Liver (tissue), 9 donors: ENCODE measurements around the gene ETF1. TPM values are rescaled to one million over a fixed set of nuclear protein-coding genes. Genes with fewer than 3 reads are reported as not detected.

Experiments
- DNase-seq: peaks from one replicate; pipeline ENCODE4 v3.0.0-alpha.2; 2017; ENCODE audit warnings: low spot score
- H3K27ac ChIP-seq, 2 donors: one replicate each; pipeline ENCODE4 v1.7.0; 2013; ENCODE audit warnings: inconsistent platforms in 2 of 2, low read length in 2 of 2, control low read depth in 1 of 2, low read depth in 1 of 2, mild to moderate bottlenecking in 1 of 2
- H3K27me3 ChIP-seq, 4 donors: one replicate each; pipeline versions ENCODE4 v1.6.1 to v1.7.0; 2013; ENCODE audit warnings: low read length in 3 of 4, inconsistent platforms in 1 of 4, mild to moderate bottlenecking in 1 of 4, moderate library complexity in 1 of 4; ENCODE audit not compliant: control insufficient read depth in 4 of 4, insufficient read depth in 4 of 4
- H3K36me3 ChIP-seq, 4 donors: one replicate each; pipeline versions ENCODE4 v1.6.1 to v1.7.0; 2013; ENCODE audit warnings: low read length in 3 of 4, mild to moderate bottlenecking in 3 of 4, low read depth in 1 of 4, moderate library complexity in 1 of 4; ENCODE audit not compliant: control insufficient read depth in 4 of 4, insufficient read depth in 3 of 4
- H3K4me1 ChIP-seq, 4 donors: one replicate each; pipeline versions ENCODE4 v1.6.1 to v1.7.0; 2013; ENCODE audit warnings: low read length in 3 of 4, mild to moderate bottlenecking in 3 of 4, moderate library complexity in 1 of 4; ENCODE audit not compliant: control insufficient read depth in 4 of 4, insufficient read depth in 4 of 4
- H3K4me3 ChIP-seq, 3 donors: one replicate each; pipeline versions ENCODE4 v1.6.1 to v1.7.0; 2013; ENCODE audit warnings: low read length in 3 of 3, control low read depth in 1 of 3, low read depth in 1 of 3, mild to moderate bottlenecking in 1 of 3
- H3K9ac ChIP-seq, 2 donors: one replicate each; pipeline ENCODE4 v1.7.0; 2013; ENCODE audit warnings: low read length in 2 of 2, mild to moderate bottlenecking in 2 of 2, moderate library complexity in 2 of 2, control low read depth in 1 of 2, low read depth in 1 of 2
- H3K9me3 ChIP-seq, 4 donors: one replicate each; pipeline versions ENCODE4 v1.6.1 to v1.7.0; 2013; ENCODE audit warnings: low read length in 3 of 4; ENCODE audit not compliant: control insufficient read depth in 4 of 4
- CTCF ChIP-seq: fragments of 150-350 bp; IDR thresholded peaks from 2 replicates; pipeline ENCODE4 v1.5.1; 2017; ENCODE audit warnings: improper control_type of control experiment, low read depth, low read length; ENCODE audit not compliant: missing input control
- EGR1 ChIP-seq, 2 donors: IDR thresholded peaks; 2 replicates each; pipeline ENCODE4 v1.6.1; 2016 to 2018; ENCODE audit warnings: antibody characterized with exemption in 2 of 2, low read depth in 2 of 2
- FOXA1 ChIP-seq: IDR thresholded peaks from 2 replicates; pipeline ENCODE4 v1.6.1; 2016; ENCODE audit warnings: antibody characterized with exemption
- GABPA ChIP-seq, 2 donors: IDR thresholded peaks in 1 of 2; conservative IDR thresholded peaks in 1 of 2; 2 replicates each; pipeline ENCODE4 v1.6.1; 2016; ENCODE audit warnings: antibody characterized with exemption in 2 of 2, mild to moderate bottlenecking in 1 of 2, moderate library complexity in 1 of 2
- HNF4A ChIP-seq, 2 donors: conservative IDR thresholded peaks; 2 replicates each; pipeline ENCODE4 v1.6.1; 2016; ENCODE audit warnings: antibody characterized with exemption in 2 of 2, mild to moderate bottlenecking in 2 of 2
- JUND ChIP-seq, 2 donors: IDR thresholded peaks; 2 replicates each; pipeline ENCODE4 v1.6.1; 2016; ENCODE audit warnings: antibody characterized with exemption in 2 of 2
- RAD21 ChIP-seq, 2 donors: IDR thresholded peaks; 2 replicates each; pipeline ENCODE4 v1.6.1; 2016; ENCODE audit warnings: antibody characterized with exemption in 2 of 2, mild to moderate bottlenecking in 2 of 2
- REST ChIP-seq: IDR thresholded peaks from 2 replicates; pipeline ENCODE4 v1.6.1; 2016; ENCODE audit warnings: antibody characterized with exemption, mild to moderate bottlenecking
- RXRA ChIP-seq, 2 donors: IDR thresholded peaks; 2 replicates each; pipeline ENCODE4 v1.6.1; 2017 to 2018; ENCODE audit warnings: antibody characterized with exemption in 2 of 2, mild to moderate bottlenecking in 1 of 2
- SP1 ChIP-seq: IDR thresholded peaks from 2 replicates; pipeline ENCODE4 v1.6.1; 2018; ENCODE audit warnings: antibody characterized with exemption, mild to moderate bottlenecking
- TAF1 ChIP-seq: conservative IDR thresholded peaks from 2 replicates; pipeline ENCODE4 v1.6.1; 2016; ENCODE audit warnings: antibody characterized with exemption, mild to moderate bottlenecking
- YY1 ChIP-seq: IDR thresholded peaks from 2 replicates; pipeline ENCODE4 v1.6.1; 2016; ENCODE audit warnings: antibody characterized with exemption, mild to moderate bottlenecking
- ZBTB33 ChIP-seq: IDR thresholded peaks from 2 replicates; pipeline ENCODE4 v1.6.1; 2016; ENCODE audit warnings: antibody characterized with exemption
- WGBS: extraction: QIAGEN DNeasy Blood & Tissue Kit; methylation state at CpG from one replicate; pipeline ENCODE4 v1.1.7; 2013; 5-methylcytosine and 5-hydroxymethylcytosine counted together
- polyA plus RNA-seq, 2 donors: library from polyadenylated mRNA; stranded (reverse) in 1 of 2; unstranded in 1 of 2; fragments of 200-250 nt in 1 of 2; fragments of >200 nt in 1 of 2; fragmentation: Nextera tagmentation in 1 of 2; extraction: Ambion mirVana in 1 of 2; gene quantifications; one replicate each; pipeline versions ENCODE4 v1.2.1 to v1.2.3, GENCODE V29; 2013 to 2015
- total RNA-seq, 2 donors: library from RNA; depleted of rRNA; stranded (reverse); fragments of >200 nt; gene quantifications; one replicate each; pipeline ENCODE4 v1.2.3, GENCODE V29; 2014
- TF ChIP-seq, protein P1 (sequence below): IDR thresholded peaks from 2 replicates; pipeline ENCODE4 v1.6.1; 2016; ENCODE audit warnings: antibody characterized with exemption
- TF ChIP-seq, protein P2 (sequence below): IDR thresholded peaks from 2 replicates; pipeline ENCODE4 v1.6.1; 2016; ENCODE audit warnings: antibody characterized with exemption
- donor health status: healthy.
- donor health status: healthy.
- donor health status: healthy.
- donor health status: healthy.
- donor health status: healthy.

The ETF1 gene
- total and polyA plus RNA-seq, 4 donors: 21.7 to 39.7 (median 31.1) TPM

- Histone ChIP-seq H3K27ac (no peak overlapping the region), H3K4me3 (no peak overlapping the region), H3K9me3 (no peaks in the 10 kb centered on the region), H3K36me3 (no peaks in the 10 kb centered on the region), H3K4me1 (peaks cover 0 to 34% (median 20%) of the 10 kb centered on the region in 4 donors), H3K9ac (no peak overlapping the region), H3K27me3 (no peaks in the 10 kb centered on the region)
- WGBS: 82% methylated on average over 5 of the region's 5 CpGs
- DNase-seq: no peak
- TF ChIP-seq CTCF: no peak
- TF ChIP-seq EGR1 (IDR thresholded peaks at IDR 0.05; ENCODE audit: low read depth in 2 of 2): no peak
- no peak for TF ChIP-seq JUND (IDR thresholded peaks at IDR 0.05)
- TF ChIP-seq FOXA1: no peak
- TF ChIP-seq RXRA (IDR thresholded peaks at IDR 0.05): no peak
- no peak for TF ChIP-seq YY1
- no peak for TF ChIP-seq RAD21 (IDR thresholded peaks at IDR 0.05)
- no peak for TF ChIP-seq TAF1
- no peak for TF ChIP-seq GABPA (IDR thresholded peaks at IDR 0.05 in 1 of 2, conservative IDR thresholded peaks at IDR 0.05 in 1 of 2)
Measured at GRCh38 chr5:138489683-138490061, 53.4 kb downstream of the ETF1 start.

DNA sequence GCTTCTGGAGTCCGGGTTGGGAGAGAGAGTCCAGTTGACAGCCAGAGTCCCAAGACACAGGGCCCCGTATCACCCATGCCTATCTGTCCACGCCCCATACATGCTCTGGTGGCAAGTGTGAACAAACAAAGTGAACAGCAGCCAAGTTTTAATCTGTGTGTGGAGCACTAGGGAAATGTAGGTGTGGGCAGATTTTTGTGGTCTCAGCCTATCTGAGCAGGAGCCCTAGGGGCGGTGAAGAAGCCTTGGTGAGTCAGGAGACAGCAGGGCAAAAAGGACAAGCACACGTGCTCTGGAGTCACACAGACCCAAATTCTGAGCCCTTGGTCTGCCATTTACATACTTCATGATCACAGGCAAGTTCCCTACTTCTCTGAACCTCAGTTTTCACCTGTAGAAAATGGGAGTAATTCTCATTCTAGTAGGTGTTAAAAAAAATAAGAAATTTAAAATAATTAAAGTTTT is 54.5 kb downstream of the ETF1 start:
- DNase-seq: no peak
- Histone ChIP-seq H3K4me1 (peaks cover 0 to 24% (median 16%) of the 10 kb centered on the region in 4 donors), H3K4me3 (no peak overlapping the region), H3K27me3 (no peaks in the 10 kb centered on the region), H3K27ac (no peak overlapping the region), H3K9ac (no peak overlapping the region), H3K9me3 (no peaks in the 10 kb centered on the region), H3K36me3 (no peaks in the 10 kb centered on the region)
- 82% methylated on average over 5 of the region's 5 CpGs for WGBS
- TF ChIP-seq GABPA (IDR thresholded peaks at IDR 0.05 in 1 of 2, conservative IDR thresholded peaks at IDR 0.05 in 1 of 2): no peak
- TF ChIP-seq SP1: no peak
- TF ChIP-seq RAD21 (IDR thresholded peaks at IDR 0.05): no peak
- TF ChIP-seq FOXA1: no peak
- no peak for TF ChIP-seq EGR1 (IDR thresholded peaks at IDR 0.05; ENCODE audit: low read depth in 2 of 2)

GRCh38 chr5:138482638-138483037 is 60.4 kb downstream of the ETF1 start:
- TF ChIP-seq JUND (IDR thresholded peaks at IDR 0.05): no peak
- no peak for TF ChIP-seq SP1
- no peak for TF ChIP-seq HNF4A (conservative IDR thresholded peaks at IDR 0.05)
- TF ChIP-seq REST: no peak
- TF ChIP-seq, protein P1, sequence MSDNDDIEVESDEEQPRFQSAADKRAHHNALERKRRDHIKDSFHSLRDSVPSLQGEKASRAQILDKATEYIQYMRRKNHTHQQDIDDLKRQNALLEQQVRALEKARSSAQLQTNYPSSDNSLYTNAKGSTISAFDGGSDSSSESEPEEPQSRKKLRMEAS: no peak
- no peak for TF ChIP-seq TAF1
- TF ChIP-seq RXRA (IDR thresholded peaks at IDR 0.05): no peak
- no peak for TF ChIP-seq CTCF
- TF ChIP-seq, protein P2, sequence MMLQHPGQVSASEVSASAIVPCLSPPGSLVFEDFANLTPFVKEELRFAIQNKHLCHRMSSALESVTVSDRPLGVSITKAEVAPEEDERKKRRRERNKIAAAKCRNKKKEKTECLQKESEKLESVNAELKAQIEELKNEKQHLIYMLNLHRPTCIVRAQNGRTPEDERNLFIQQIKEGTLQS: no peak
- TF ChIP-seq ZBTB33: no peak
- Histone ChIP-seq H3K9ac (no peak overlapping the region), H3K27ac (no peak overlapping the region), H3K4me3 (no peak overlapping the region), H3K4me1 (no peaks in the 10 kb centered on the region), H3K27me3 (no peaks in the 10 kb centered on the region), H3K9me3 (no peaks in the 10 kb centered on the region), H3K36me3 (no peaks in the 10 kb centered on the region)
- no peak for DNase-seq
- 64% methylated on average over 4 of the region's 4 CpGs for WGBS
